ENCODE results near the gene TTC12.
A peak's percentile ranks its signal among the peaks of the same experiment; 100 is the strongest.

Gene TTC12, protein sequence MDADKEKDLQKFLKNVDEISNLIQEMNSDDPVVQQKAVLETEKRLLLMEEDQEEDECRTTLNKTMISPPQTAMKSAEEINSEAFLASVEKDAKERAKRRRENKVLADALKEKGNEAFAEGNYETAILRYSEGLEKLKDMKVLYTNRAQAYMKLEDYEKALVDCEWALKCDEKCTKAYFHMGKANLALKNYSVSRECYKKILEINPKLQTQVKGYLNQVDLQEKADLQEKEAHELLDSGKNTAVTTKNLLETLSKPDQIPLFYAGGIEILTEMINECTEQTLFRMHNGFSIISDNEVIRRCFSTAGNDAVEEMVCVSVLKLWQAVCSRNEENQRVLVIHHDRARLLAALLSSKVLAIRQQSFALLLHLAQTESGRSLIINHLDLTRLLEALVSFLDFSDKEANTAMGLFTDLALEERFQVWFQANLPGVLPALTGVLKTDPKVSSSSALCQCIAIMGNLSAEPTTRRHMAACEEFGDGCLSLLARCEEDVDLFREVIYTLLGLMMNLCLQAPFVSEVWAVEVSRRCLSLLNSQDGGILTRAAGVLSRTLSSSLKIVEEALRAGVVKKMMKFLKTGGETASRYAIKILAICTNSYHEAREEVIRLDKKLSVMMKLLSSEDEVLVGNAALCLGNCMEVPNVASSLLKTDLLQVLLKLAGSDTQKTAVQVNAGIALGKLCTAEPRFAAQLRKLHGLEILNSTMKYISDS

DNA sequence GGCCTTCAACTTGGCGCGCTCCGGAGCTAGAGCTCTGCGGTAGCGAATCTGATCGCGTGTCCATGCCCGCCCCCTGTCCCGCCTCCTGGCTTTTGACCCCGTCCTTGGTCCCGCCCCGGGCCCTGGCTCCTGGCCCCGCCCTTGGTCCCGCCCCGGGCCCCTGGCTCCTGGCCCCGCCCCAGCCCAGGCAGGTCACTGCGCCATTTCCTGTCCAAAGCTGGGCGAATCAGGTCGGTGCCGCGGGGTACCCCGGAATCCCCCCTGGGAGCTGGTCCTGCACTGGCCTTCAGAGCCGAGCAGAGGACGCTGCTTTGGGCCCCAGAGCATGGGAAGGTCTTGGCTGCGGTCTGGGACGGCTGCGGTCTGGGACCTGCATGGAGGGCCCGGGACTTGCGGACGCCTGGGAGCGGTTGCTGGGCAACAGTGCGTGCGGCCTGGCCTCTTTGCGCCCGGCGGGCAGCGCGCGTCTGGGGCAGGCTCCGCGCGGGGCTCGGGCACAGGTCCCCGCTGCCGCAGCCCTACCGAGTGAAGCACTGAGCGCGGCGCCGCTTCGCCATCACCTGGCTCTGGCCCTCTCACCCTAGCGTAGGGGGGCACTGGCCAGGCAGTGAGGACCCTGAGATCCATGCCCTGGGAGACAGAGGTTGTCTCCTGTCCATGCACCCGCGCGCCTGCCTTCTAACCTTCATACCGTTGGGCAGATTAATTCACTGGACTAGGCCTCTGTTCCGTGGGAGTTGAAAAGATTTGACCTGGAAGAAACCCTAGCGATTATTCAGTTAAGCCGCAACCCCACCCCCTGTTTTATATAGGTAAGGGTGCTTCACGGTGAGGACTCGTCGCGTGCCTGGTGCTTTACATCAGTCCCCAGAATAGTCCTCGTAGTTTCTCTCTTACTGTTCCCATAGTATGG, at the start of gene TTC12:
Gene TTC12, plus strand, starts transcription at position 195 of the 913 bp plus-strand sequence. CDS start 1,675 bp downstream, outside the sequence.
- DNase-seq (ENCODE audit: low spot score) = peak; percentile 12

DNA sequence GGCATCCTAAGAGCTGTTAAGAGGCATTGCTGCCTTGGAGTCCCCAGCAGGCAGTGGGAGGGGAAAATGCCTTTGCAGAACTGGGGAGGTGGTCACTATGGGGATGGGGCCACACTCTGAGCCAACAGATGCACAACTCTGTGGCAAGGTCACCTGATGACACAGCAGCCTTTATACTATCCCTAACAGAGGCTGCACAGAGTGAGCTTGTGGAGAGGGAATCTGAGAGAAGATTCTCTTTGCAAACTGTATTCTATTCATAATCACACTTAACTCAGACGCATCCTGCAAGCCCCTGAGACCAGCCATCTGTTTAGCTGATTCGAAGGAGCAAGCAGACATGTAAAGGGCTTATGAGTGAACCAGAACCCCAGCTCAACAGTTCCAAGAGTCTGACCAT, 49.0 kb upstream of the TTC12 start:
- DNase-seq (ENCODE audit: low spot score) = no peak

DNA sequence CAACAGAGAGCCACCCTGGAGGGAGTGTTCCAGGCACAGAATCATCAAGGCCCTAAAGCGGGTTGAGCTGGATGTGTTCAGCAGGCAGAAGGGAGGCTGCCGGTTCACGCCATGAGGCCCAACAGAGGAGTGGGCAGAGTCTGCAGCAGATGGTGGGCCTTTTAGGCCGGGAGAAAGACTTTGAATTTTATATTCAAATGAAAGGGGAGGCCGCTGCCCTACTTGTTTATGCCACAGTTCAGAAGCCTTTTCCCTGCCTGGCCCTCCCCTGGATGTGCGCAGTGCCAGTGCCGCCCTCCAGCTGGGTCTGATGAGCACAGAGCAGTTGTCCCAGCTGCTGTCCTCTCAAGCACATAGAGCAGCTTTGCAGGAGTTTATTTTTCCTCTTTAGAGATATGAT, 46.9 kb upstream of the TTC12 start:
- no peak for DNase-seq (ENCODE audit: low spot score)

DNA sequence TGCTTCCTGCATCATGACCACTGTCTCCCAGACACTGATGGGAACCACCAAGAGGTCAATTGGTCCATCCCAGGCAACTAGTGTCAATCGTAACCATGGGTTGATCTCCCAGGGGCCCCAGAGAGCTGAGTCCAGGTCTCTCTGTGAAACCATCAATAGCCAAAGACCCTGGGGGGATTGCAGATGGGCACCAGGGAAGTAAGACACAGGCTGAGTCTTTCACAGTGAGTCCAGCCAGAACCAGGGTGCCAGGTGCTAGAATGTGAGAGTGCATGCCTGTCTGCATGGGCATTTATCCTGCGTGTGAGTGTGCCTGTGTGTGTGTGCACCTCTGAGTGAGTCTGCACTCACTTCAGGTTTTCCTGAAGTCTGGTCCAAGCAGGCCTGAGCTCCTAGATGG, 45.3 kb upstream of the TTC12 start:
- DNase-seq (ENCODE audit: low spot score) = no peak

DNA sequence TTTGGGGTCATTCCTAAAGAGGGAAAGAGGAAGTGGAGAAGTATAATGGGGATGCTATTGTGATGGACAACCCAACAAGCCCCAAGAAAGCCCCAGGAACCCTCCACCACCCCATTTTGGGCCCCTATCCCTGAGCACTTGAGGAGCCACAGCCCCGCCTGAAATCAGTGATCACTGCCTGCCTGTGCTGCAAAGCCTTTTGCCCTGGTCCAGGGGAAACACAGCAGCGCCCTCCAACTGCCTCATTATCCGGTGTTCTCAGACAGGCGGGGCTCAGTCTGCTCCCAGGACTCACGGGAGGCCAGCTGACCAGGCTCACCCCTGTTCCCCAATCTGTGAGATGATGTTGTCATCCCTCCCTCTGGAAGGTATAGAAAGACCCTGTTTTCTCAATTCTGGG, 44.7 kb upstream of the TTC12 start:
- no peak for DNase-seq (ENCODE audit: low spot score)

DNA sequence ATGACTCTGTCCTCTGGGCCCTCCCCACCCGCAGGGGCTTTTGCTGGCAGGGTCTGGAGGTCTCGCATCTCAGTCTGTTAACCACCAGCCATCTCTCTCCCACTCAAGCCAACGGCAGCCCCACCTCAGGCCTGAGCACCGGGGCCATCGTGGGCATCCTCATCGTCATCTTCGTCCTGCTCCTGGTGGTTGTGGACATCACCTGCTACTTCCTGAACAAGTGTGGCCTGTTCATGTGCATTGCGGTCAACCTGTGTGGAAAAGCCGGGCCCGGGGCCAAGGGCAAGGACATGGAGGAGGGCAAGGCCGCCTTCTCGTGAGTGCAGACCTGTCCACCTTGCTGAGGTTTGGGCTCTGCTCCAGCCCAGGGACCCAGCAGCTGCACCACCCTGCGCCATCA, 44.3 kb upstream of the TTC12 start:
- DNase-seq (ENCODE audit: low spot score) = no peak

DNA sequence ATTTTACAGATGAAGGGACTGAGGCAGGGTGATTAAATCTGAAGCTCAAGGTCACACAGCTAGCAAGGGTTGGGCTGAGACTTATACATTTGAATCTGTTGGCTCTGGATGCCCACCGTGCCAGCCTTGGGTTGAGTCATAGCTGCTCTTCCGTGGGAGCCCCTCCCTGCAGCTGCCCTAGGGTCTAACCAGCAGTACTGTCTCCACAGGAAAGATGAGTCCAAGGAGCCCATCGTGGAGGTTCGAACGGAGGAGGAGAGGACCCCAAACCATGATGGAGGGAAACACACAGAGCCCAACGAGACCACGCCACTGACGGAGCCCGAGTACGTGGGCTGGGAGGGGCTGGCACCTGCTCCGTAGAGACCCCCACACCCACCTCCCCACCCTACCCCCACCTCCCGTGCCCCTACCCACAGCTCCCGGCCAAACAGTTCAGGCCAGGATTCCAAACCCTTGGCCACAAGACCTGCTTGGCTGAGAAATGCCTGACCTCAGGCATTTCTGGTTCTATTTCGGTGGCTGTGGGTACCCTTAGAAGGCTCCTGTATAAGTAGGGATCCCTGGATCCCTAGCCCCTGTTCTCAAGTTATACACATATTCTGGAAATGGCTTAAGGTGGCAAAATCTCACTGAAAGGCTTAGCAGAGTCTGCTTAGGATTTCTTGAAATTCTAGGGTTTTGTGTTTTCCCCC, 42.7 kb upstream of the TTC12 start:
- no peak for DNase-seq (ENCODE audit: low spot score)

DNA sequence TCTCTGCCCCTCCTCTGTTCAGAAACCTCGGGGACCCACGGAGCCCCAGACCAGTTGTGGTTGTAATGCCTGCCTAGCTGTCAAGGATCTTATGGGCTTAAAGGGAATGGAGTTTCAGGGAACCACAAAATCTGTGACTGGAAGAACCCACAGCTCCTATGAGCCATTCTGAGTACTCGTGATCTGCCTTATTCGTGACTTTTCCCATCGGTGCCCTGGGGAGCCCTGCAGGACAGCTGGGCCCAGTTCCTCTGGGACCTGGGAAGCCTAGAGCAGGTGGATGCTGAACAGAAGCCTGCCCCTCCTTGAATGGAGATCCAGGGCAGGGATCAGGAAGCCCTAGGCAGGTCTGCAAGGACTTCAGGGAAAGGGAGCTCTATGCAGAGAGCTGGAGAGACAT, 42.1 kb upstream of the TTC12 start:
- DNase-seq (ENCODE audit: low spot score) = no peak

DNA sequence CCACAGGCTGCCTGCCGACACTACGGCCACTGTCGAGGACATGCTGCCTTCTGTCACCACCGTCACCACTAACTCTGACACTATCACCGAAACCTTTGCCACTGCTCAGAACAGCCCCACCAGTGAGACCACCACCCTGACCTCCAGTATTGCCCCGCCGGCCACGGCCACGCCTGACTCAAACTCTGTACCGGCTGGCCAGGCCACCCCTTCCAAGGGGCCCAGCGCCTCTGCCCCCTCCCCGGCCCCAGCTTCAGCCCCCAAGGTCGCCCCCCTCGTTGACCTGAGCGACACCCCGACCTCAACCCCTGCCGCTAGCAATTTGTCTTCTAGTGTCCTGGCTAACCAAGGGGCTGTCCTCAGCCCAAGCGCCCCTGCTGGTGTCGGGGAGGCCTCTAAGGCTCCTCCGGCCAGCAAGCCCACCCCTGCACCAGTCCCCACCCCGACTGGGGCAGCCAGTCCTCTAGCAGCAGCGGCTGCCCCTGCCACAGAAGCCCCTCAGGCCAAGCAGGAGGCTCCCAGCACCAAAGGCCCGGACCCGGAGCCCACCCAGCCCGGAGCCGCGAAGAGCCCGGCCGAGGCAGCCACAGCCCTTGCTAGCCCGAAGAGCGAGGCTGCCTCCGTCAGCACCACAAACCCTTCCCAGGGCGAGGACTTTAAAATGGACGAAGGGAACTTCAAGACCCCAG, 41.3 kb upstream of the TTC12 start:
- no peak for DNase-seq (ENCODE audit: low spot score)

DNA sequence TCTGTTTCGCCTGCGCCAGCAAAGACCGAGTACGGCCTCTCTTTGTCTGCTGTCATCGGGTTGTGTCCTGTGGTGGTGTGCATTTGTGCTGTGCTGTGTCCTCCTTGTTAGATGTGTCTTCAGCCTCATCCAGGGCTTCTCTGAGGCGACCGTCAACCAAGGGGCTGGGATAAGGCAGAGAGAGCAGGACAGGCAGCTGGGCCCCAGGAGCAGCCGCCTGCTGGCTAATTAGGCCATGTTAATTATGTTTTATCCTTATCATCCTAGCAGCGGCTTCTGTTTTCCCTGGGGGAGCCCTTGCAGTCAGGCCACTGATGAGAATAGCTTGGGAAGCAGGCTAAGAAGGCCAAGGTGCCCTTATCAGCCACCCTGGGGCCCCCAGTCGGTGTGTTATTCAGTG, 40.7 kb upstream of the TTC12 start:
- DNase-seq (ENCODE audit: low spot score) = no peak

DNA sequence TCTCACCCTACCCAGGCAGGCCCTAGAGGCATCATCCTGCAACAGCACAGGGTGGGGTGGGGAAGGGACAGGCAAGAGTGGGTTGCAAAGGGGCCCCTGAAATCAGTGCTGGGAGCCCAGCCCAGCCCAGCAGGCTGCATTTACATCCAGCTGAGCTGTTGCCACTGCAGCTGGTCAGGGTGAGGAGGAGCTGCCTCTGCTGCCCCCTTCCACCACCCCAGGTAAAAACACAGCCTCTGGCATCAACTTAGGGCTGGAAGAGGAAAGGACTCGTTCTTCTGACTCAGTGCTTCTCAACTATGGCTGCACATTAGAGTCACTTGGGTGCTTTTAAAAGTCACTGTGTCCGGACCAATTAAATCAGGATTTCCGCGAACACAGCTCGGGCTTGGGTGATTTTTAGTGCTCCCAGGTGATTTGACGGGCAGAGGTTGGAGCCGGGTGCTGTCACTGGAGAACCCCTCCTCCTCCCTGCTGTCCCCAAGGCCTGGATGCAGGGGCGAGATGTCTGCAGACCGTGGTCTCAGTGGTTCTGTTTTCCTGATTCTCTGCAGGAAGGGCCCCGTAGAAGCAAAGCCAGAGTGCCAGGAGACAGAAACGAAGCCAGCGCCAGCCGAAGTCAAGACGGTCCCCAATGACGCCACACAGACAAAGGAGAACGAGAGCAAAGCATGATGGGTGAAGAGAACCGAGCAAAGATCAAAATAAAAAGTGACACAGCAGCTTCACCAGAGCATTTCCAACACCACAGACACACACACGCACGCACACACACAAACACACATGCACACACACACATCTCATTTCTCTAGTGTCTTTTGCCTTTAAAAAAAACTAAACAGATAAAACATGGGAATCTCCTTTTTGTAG, 39.4 kb upstream of the TTC12 start:
- no peak for DNase-seq (ENCODE audit: low spot score)

DNA sequence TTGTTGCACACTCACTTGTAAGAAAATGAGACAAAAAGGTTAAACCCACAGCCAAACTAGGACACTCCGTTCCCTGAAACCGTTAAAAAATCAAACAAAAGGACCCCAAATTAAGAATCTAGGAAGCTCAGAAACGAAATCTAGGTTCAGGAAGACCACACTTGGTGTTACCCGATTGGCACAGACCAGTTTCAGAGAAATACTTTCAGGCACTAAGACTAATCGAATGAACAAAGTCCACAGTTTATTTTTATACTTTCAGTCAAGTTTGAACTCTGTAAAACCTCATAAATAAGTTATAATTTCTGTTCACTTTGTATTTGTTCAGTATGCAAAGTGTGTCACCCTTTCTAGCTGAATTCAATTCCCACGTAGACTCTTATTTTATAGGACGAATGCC, 38.8 kb upstream of the TTC12 start:
- no peak for DNase-seq (ENCODE audit: low spot score)

DNA sequence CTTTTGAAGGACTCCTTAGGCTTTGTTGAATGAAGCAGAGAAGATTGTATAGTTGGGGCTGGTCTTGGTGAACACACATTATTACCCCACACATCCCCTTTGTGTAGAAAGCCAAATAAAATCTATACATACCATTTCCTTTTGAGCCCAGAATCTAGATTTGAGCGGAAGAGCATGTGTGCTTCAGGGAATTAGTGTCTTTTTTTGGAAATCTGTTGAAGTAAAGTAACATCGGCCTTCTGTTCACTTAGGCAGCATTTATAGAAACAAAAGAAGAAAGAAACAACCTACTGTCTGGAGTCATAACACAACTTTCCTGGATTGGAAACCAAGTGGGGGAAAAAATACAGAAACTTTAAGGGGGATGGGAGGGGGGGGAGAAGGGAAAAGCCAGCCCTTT, 37.9 kb upstream of the TTC12 start:
- no peak for DNase-seq (ENCODE audit: low spot score)

DNA sequence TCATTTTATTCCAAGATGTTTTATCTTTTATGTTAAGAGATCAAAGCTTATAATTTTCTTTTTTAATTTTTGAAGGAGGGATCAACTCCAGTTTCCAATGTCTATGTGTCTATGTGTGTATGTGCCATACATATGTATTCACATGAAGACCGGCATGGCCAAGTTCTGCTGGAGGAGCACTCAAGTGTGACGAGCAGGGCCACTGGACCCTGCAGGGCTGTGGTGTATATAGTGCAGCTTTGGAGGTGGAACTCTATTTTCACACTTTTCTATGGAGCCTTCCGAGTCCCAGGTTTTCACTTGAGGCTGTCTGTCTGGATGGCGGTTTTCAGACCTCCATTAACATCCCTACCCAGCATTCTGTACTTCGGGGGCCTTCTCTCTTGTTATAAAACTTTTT, 36.5 kb upstream of the TTC12 start:
- DNase-seq (ENCODE audit: low spot score) = no peak

DNA sequence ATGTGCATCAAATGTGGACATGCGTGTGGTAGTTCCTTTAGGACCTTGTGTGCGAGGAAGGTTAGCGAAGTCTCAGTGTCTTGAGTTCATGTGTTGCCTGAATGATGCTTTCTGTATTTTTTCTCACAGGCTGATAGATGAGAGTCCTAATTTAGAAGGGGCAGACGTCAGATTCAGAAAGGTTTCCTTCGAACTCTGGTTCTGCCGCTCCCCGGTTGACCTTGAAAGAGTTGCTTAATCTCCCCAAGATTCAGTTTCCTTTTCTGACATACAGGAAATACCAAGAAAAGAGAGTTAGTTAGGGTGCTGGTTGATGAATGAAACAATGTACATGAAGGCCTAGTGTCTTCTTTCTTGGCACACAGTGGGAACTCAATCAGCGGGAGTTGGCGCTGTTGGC, 35.9 kb upstream of the TTC12 start:
- DNase-seq (ENCODE audit: low spot score) = no peak

DNA sequence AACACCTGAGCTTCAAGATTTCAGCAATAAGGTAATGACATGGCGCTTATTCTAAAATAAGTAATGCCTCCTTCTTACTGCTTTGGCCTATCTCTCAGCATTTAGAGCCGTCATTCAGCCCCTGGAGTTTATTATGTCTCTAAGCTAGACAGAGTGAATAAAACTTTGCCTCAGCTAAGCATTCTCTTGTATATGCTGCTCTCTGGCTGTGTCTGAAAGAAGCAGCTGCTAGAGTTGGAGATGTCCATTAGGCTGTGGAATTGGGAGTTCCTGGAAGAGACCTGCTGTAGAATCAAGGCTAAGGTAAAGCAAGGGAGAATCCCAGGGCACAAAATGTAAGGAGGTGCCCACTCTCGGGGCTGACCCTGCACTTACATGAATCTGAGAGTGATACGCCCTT, 35.5 kb upstream of the TTC12 start:
- DNase-seq (ENCODE audit: low spot score) = no peak

DNA sequence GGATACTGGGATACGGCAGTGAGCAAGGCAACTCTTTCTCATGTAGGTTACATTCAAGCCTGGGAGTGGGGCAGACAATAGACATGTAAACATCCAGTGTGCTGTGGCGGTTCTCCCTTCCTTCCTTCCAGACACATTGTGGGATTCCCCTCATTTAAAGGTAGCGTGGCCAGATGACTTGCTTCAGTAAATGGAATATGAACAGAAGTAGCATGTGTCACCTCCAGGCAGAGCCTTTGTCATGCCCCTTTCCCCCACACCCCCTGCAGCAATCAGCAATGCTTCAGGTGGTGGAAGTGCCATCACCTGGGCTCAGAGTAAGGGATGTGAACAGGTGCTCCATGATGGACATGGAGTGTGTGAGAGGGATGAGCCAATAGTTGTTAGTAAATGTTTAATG, 34.8 kb upstream of the TTC12 start:
- DNase-seq (ENCODE audit: low spot score) = no peak

DNA sequence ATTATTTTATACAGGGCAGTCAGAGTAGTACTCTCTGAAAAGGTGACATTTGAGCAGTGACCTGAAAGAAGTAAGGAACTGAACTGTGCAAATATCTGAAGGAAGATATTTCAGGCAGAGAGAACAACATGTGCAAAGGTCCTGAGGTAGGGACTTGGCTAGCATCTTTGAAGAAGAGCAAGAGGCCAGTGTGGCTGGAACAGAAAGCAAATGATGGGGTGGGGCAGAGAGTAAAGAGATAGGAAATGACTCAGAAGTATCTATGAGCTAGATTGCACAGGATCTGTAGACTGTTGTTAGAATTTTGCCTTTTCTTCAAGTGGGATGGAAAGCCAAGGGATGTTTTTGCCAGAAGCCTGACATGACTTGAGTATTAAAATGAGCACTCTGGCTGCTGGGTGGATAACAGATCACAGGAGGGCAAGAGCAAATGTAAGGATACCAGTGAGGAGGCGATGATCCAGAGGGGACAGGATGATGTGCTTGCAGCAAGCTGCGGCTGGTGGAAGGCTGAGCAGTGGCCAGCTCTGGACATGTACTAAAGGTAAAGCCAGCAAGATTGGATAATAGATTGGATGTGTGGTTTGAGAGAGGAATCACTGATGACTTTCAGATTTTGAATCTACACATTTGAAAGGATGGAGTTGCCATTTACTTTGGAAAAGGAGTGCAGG, 33.2 kb upstream of the TTC12 start:
- DNase-seq (ENCODE audit: low spot score) = no peak

DNA sequence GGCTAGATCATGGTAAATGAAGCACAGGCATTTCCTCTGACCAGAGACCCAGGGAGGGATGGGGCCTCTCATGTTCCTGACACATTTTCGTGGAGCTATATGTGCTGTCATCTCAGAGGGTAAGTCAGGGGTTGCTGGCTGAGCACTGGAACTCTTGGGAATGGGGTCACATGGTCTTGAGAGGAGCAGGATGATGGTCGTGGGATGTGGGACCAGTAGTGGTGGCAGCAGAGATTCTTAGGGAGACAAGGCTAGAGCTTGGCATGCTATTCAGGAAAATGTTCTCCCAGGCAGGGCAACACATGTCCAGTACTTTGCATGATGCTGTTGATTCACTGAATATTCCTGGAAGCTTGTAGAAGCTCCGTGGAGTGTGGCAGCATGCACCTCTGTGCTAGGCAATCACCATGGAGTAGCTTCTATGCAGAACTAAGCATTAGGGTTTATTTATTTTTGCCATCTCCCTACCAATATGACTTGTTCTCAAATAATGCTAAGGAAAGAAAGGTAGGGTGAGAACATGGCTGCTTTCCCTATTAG, 31.4 kb upstream of the TTC12 start:
- DNase-seq (ENCODE audit: low spot score) = no peak

DNA sequence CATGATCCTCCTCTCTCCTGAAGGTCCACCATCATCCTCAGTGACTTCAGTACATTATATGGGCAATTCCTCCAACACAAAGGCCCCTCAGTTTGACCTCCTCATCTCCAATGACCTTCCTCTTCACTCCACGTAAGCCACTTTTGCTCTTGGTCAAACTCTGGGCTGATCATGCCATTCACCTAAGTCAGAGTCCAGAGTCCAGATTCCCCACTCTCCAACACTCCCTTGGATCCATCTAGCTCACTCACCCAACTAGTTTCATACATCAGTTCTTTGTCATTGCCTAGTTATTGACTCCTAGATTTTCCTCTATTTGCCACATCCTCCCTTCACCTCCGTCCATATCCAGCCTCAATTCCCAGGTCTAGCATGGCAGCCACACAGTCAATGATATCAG, 30.5 kb upstream of the TTC12 start:
- no peak for DNase-seq (ENCODE audit: low spot score)
